Liver (tissue), 3 donors: Measurements from ENCODE around the gene PSMG4.

ENCODE experiments used
- CTCF ChIP-seq: fragments of 150-350 bp; IDR thresholded peaks from 2 replicates; pipeline ENCODE4 v1.5.1; 2017; ENCODE audit warnings: improper control_type of control experiment, low read depth, low read length; ENCODE audit not compliant: missing input control
- REST ChIP-seq: IDR thresholded peaks from 2 replicates; pipeline ENCODE4 v1.6.1; 2016; ENCODE audit warnings: antibody characterized with exemption, mild to moderate bottlenecking
- TAF1 ChIP-seq: conservative IDR thresholded peaks from 2 replicates; pipeline ENCODE4 v1.6.1; 2016; ENCODE audit warnings: antibody characterized with exemption, mild to moderate bottlenecking
- donor health status: healthy.
- donor health status: healthy.

- no peak for TF ChIP-seq CTCF
- TF ChIP-seq TAF1 = no peak
- no peak for TF ChIP-seq REST
These were observed 22.2 kb downstream of the PSMG4 start for GRCh38 chr6:3280866-3281465.
